Activated naive CD8-positive, alpha-beta T cell (primary cell): Measurements from ENCODE around the gene RMND1.

ENCODE experiments used
- H3K27ac Mint-ChIP-seq: one replicate; pipeline ENCODE4 v1.8.0; 2021; ENCODE audit warnings: mixed read lengths
- H3K27me3 Mint-ChIP-seq: one replicate; pipeline ENCODE4 v1.8.0; 2021; ENCODE audit warnings: mixed read lengths
- H3K36me3 Mint-ChIP-seq: one replicate; pipeline ENCODE4 v1.8.0; 2021; ENCODE audit warnings: mixed read lengths
- H3K4me1 Mint-ChIP-seq: one replicate; pipeline ENCODE4 v1.8.0; 2021; ENCODE audit warnings: low read depth, mixed read lengths
- H3K4me3 Mint-ChIP-seq: one replicate; pipeline ENCODE4 v1.8.0; 2021; ENCODE audit warnings: mild to moderate bottlenecking, mixed read lengths
- H3K9me3 Mint-ChIP-seq: one replicate; pipeline ENCODE4 v1.8.0; 2021; ENCODE audit warnings: low read depth, mixed read lengths

Gene RMND1

GRCh38 chr6:151451950-151452749 lies at the start of gene RMND1:
RMND1 (minus strand) TSS chr6:151452126; CDS start chr6:151445811, 6,315 bp downstream.
- Mint-ChIP-seq H3K4me3 (peak within 1 kb of the TSS; percentile 97), H3K36me3 (no peaks in the 10 kb centered on the region), H3K27me3 (no peaks in the 10 kb centered on the region), H3K27ac (peak within 1 kb of the TSS; percentile 92), H3K4me1 (peaks cover 45% of the 10 kb centered on the region), H3K9me3 (no peaks in the 10 kb centered on the region)

- no peaks in the 10 kb centered on the region for H3K36me3 Mint-ChIP-seq
- H3K4me3 Mint-ChIP-seq: no peak overlapping the region
- H3K27ac Mint-ChIP-seq: no peak overlapping the region
- H3K4me1 Mint-ChIP-seq: peaks cover 6% of the 10 kb centered on the region
- H3K9me3 Mint-ChIP-seq: no peaks in the 10 kb centered on the region
- H3K27me3 Mint-ChIP-seq: peaks cover 23% of the 10 kb centered on the region
Observed at GRCh38 chr6:151499551-151499950, 47.6 kb upstream of the RMND1 start.

- Mint-ChIP-seq H3K4me1 (peaks cover 10% of the 10 kb centered on the region), H3K9me3 (no peaks in the 10 kb centered on the region), H3K27ac (no peak overlapping the region), H3K36me3 (no peaks in the 10 kb centered on the region), H3K27me3 (peaks cover 29% of the 10 kb centered on the region), H3K4me3 (no peak overlapping the region)
Observed at GRCh38 chr6:151498327-151498726, 46.4 kb upstream of the RMND1 start.

- H3K36me3 Mint-ChIP-seq: no peaks in the 10 kb centered on the region
- no peak overlapping the region for H3K4me3 Mint-ChIP-seq
- H3K27ac Mint-ChIP-seq: no peak overlapping the region
- peaks cover 31% of the 10 kb centered on the region for H3K27me3 Mint-ChIP-seq
- peaks cover 12% of the 10 kb centered on the region for H3K4me1 Mint-ChIP-seq
- no peaks in the 10 kb centered on the region for H3K9me3 Mint-ChIP-seq
Observed at GRCh38 chr6:151497905-151498304, 46.0 kb upstream of the RMND1 start.

GRCh38 chr6:151495380-151495779 lies 43.5 kb upstream of the RMND1 start:
- Mint-ChIP-seq H3K4me3 (peak overlapping the region; percentile 39), H3K27ac (no peak overlapping the region), H3K36me3 (no peaks in the 10 kb centered on the region), H3K9me3 (no peaks in the 10 kb centered on the region), H3K27me3 (peaks cover 31% of the 10 kb centered on the region), H3K4me1 (peaks cover 12% of the 10 kb centered on the region)

- peaks cover 28% of the 10 kb centered on the region for H3K27me3 Mint-ChIP-seq
- H3K4me3 Mint-ChIP-seq: peak overlapping the region; percentile 79
- H3K36me3 Mint-ChIP-seq: no peaks in the 10 kb centered on the region
- no peaks in the 10 kb centered on the region for H3K9me3 Mint-ChIP-seq
- H3K4me1 Mint-ChIP-seq: peaks cover 12% of the 10 kb centered on the region
- no peak overlapping the region for H3K27ac Mint-ChIP-seq
Observed at GRCh38 chr6:151494936-151495320, 43.0 kb upstream of the RMND1 start.

- no peak overlapping the region for H3K27ac Mint-ChIP-seq
- H3K27me3 Mint-ChIP-seq: peaks cover 27% of the 10 kb centered on the region
- no peaks in the 10 kb centered on the region for H3K36me3 Mint-ChIP-seq
- no peaks in the 10 kb centered on the region for H3K9me3 Mint-ChIP-seq
- H3K4me3 Mint-ChIP-seq: peak overlapping the region; percentile 79
- H3K4me1 Mint-ChIP-seq: peaks cover 12% of the 10 kb centered on the region
Observed at GRCh38 chr6:151494235-151494935, 42.5 kb upstream of the RMND1 start.

GRCh38 chr6:151493804-151494234 lies 41.9 kb upstream of the RMND1 start, which contains the start of gene CCDC170:
CCDC170 (plus strand) TSS chr6:151494017; CDS start chr6:151494129, 112 bp downstream.
- no peaks in the 10 kb centered on the region for H3K36me3 Mint-ChIP-seq
- peaks cover 12% of the 10 kb centered on the region for H3K4me1 Mint-ChIP-seq
- peak within 1 kb of the TSS; percentile 79 for H3K4me3 Mint-ChIP-seq
- H3K27me3 Mint-ChIP-seq: peaks cover 27% of the 10 kb centered on the region
- H3K9me3 Mint-ChIP-seq: no peaks in the 10 kb centered on the region
- no peak within 1 kb of the TSS for H3K27ac Mint-ChIP-seq

- H3K27me3 Mint-ChIP-seq: peaks cover 27% of the 10 kb centered on the region
- no peaks in the 10 kb centered on the region for H3K9me3 Mint-ChIP-seq
Observed at GRCh38 chr6:151493161-151493803, 41.4 kb upstream of the RMND1 start.

GRCh38 chr6:151490996-151491395 lies 39.1 kb upstream of the RMND1 start:
- H3K36me3 Mint-ChIP-seq: no peaks in the 10 kb centered on the region
- H3K27ac Mint-ChIP-seq: no peak overlapping the region
- peaks cover 12% of the 10 kb centered on the region for H3K4me1 Mint-ChIP-seq
- no peak overlapping the region for H3K4me3 Mint-ChIP-seq
- H3K9me3 Mint-ChIP-seq: no peaks in the 10 kb centered on the region
- H3K27me3 Mint-ChIP-seq: peaks cover 22% of the 10 kb centered on the region

More at GRCh38 chr6:151493161-151493803, 41.4 kb upstream of the RMND1 start:
- no peaks in the 10 kb centered on the region for H3K36me3 Mint-ChIP-seq
- H3K27ac Mint-ChIP-seq: no peak overlapping the region
- H3K4me1 Mint-ChIP-seq: peaks cover 12% of the 10 kb centered on the region
- H3K4me3 Mint-ChIP-seq: peak overlapping the region; percentile 65

GRCh38 chr6:151488226-151488625 lies 36.3 kb upstream of the RMND1 start:
- Mint-ChIP-seq H3K27ac (no peak overlapping the region), H3K36me3 (no peaks in the 10 kb centered on the region), H3K4me1 (peaks cover 3% of the 10 kb centered on the region), H3K27me3 (peaks cover 3% of the 10 kb centered on the region), H3K4me3 (no peak overlapping the region), H3K9me3 (no peaks in the 10 kb centered on the region)

- Mint-ChIP-seq H3K27me3 (no peaks in the 10 kb centered on the region), H3K4me3 (no peak overlapping the region), H3K36me3 (no peaks in the 10 kb centered on the region), H3K9me3 (no peaks in the 10 kb centered on the region), H3K4me1 (peaks cover 18% of the 10 kb centered on the region), H3K27ac (no peak overlapping the region)
Observed at GRCh38 chr6:151483994-151484393, 32.1 kb upstream of the RMND1 start.

GRCh38 chr6:151482290-151482689 lies 30.4 kb upstream of the RMND1 start:
- Mint-ChIP-seq H3K9me3 (no peaks in the 10 kb centered on the region), H3K27ac (peak overlapping the region; percentile 82), H3K4me1 (peaks cover 18% of the 10 kb centered on the region), H3K27me3 (no peaks in the 10 kb centered on the region), H3K4me3 (peak overlapping the region; percentile 71), H3K36me3 (no peaks in the 10 kb centered on the region)

- Mint-ChIP-seq H3K9me3 (no peaks in the 10 kb centered on the region), H3K27ac (no peak overlapping the region), H3K4me3 (no peak overlapping the region)
Observed at GRCh38 chr6:151481786-151482185, 29.9 kb upstream of the RMND1 start.

GRCh38 chr6:151478670-151479069 lies 26.7 kb upstream of the RMND1 start:
- H3K36me3 Mint-ChIP-seq: no peaks in the 10 kb centered on the region
- H3K27me3 Mint-ChIP-seq: no peaks in the 10 kb centered on the region
- H3K4me1 Mint-ChIP-seq: peaks cover 23% of the 10 kb centered on the region
- H3K4me3 Mint-ChIP-seq: no peak overlapping the region
- H3K9me3 Mint-ChIP-seq: no peaks in the 10 kb centered on the region
- no peak overlapping the region for H3K27ac Mint-ChIP-seq

More at GRCh38 chr6:151481786-151482185, 29.9 kb upstream of the RMND1 start:
- H3K4me1 Mint-ChIP-seq: peaks cover 18% of the 10 kb centered on the region
- no peaks in the 10 kb centered on the region for H3K36me3 Mint-ChIP-seq
- no peaks in the 10 kb centered on the region for H3K27me3 Mint-ChIP-seq
